Prostate gland (tissue), 2 donors: Measurements from ENCODE around the gene SIX2.

ENCODE experiments used
- CTCF ChIP-seq, 4 experiments: fragments of 200-600 bp in 2 of 4; fragments of 450-650 bp in 2 of 4; sonication (generic) in 2 of 4; IDR thresholded peaks; 1 replicate in 3 of 4; 2 replicates in 1 of 4; pipeline ENCODE4 v1.5.1; 2016 to 2019; ENCODE audit warnings: antibody characterized with exemption in 4 of 4, mild to moderate bottlenecking in 2 of 4, moderate library complexity in 2 of 4
- POLR2A ChIP-seq: fragments of 450-650 bp; IDR thresholded peaks from one replicate; pipeline ENCODE4 v1.6.1; 2016; ENCODE audit warnings: antibody characterized with exemption, mild to moderate bottlenecking

GRCh38 chr2:44974064-44974715 lies 35.1 kb downstream of the SIX2 start:
- TF ChIP-seq CTCF (IDR thresholded peaks at IDR 0.05): no peak
- no peak for TF ChIP-seq POLR2A
